Pericardium fibroblast (primary cell): ENCODE data around the gene NSMCE3. TPM values are rescaled to one million over a fixed set of nuclear protein-coding genes. Genes with fewer than 3 reads are reported as not detected.

ENCODE experiments used
- total RNA-seq: library from RNA; depleted of rRNA; stranded (reverse); fragments of >200 nt; gene quantifications from 2 replicates; pipeline ENCODE4 v1.2.3, GENCODE V29; 2015

Gene NSMCE3
- total RNA-seq: 9.6 and 12.3 TPM in 2 replicates

GRCh38 chr15:29269485-29270168, at the start of gene NSMCE3:
TSS of gene NSMCE3 (minus strand) at chr15:29269822. CDS start at chr15:29269705, 117 bp downstream.

